HCT116 (cell line): ENCODE data around the gene PDE7B. TPM values are rescaled to one million over a fixed set of nuclear protein-coding genes. Genes with fewer than 3 reads are reported as not detected.

Experiments used
- ATAC-seq: fragments of 200-7000 bp; cut with Tn5 transposase; 2 replicates; pipeline ENCODE4 v1.9.1; 2020; ENCODE audit warnings: mild to moderate bottlenecking, moderate library complexity
- BruUV-seq: library from RNA; stranded (reverse); fragments of 400-500 nt; replicated peaks from 2 replicates; lab custom pipeline; 2021; lab: Mats Ljungman, UMichigan
- CTCF ChIA-PET: fragments of 300-600 bp; sonication (Branson Sonifier 250); formaldehyde crosslinking; loops from one replicate; lab custom pipeline; 2021; ENCODE audit warnings: antibody characterized with exemption; lab: Charles Lee
- POLR2A ChIA-PET: fragments of 300-600, 350-600 bp; sonication (Branson Sonifier 250); formaldehyde crosslinking; loops from one replicate; lab custom pipeline; 2021; ENCODE audit warnings: antibody characterized with exemption; lab: Charles Lee
- RAD21 ChIA-PET, 2 experiments: fragments of 300-600 bp; sonication (Branson Sonifier 250); formaldehyde crosslinking; loops; one replicate each; lab custom pipeline; 2023; ENCODE audit warnings: low total read pairs in 2 of 2; ENCODE audit not compliant: uncharacterized antibody in 2 of 2, unreplicated experiment in 2 of 2, low non-redundant PET in 1 of 2; lab: Charles Lee
- DNase-seq: peaks from one replicate; pipeline ENCODE4 v3.0.0-alpha.2; 2010; ENCODE audit warnings: low read depth, low spot score
- H2AFZ ChIP-seq: fragments of 200-600 bp; shearing (Covaris generic), sonication (generic); 2 replicates; pipeline ENCODE4 v1.6.1; 2017; ENCODE audit warnings: low read depth, mixed run types, mixed read lengths, antibody characterized with exemption, low read length; ENCODE audit not compliant: poor library complexity, severe bottlenecking
- H3K27ac ChIP-seq: 2 replicates; pipeline ENCODE4 v1.5.1; 2012; ENCODE audit warnings: low read depth, low read length
- H3K27me3 ChIP-seq: fragments of 200-600 bp; sonication (generic); 2 replicates; pipeline ENCODE4 v1.6.1; 2016; ENCODE audit warnings: mixed run types, low read length, mixed read lengths; ENCODE audit not compliant: insufficient read depth
- H3K36me3 ChIP-seq, 2 experiments: fragments of 200-500 bp in 1 of 2; fragments of 200-600 bp in 1 of 2; sonication (Bioruptor generic) in 1 of 2; sonication (generic) in 1 of 2; 2 replicates each; pipeline versions ENCODE4 v1.5.1 to v1.6.1; 2014 to 2016; ENCODE audit warnings: low read length in 2 of 2, inconsistent platforms in 1 of 2, mixed read lengths in 1 of 2, mixed run types in 1 of 2; ENCODE audit not compliant: insufficient read depth in 2 of 2, control insufficient read depth in 1 of 2
- H3K4me1 ChIP-seq, 2 experiments: fragments of 200-600 bp in 1 of 2; sonication (generic) in 1 of 2; 2 replicates each; pipeline versions ENCODE4 v1.5.1 to v1.6.1; 2012 to 2017; ENCODE audit warnings: low read length in 2 of 2, inconsistent platforms in 1 of 2, mild to moderate bottlenecking in 1 of 2, mixed read lengths in 1 of 2, mixed run types in 1 of 2, moderate library complexity in 1 of 2; ENCODE audit not compliant: insufficient read depth in 2 of 2, control insufficient read depth in 1 of 2
- H3K4me2 ChIP-seq: fragments of 200-600 bp; sonication (generic); 2 replicates; pipeline ENCODE4 v1.6.1; 2017; ENCODE audit warnings: mixed run types, low read length, mixed read lengths
- H3K4me3 ChIP-seq, 2 experiments: fragments of 200-600 bp in 1 of 2; sonication (generic) in 1 of 2; replicated peaks in 1 of 2; 2 replicates each; pipeline ENCODE4 v1.5.1; 2011 to 2016; ENCODE audit warnings: low read length in 2 of 2, control low read depth in 1 of 2, low read depth in 1 of 2, mild to moderate bottlenecking in 1 of 2, mixed read lengths in 1 of 2, mixed run types in 1 of 2
- H3K79me2 ChIP-seq: fragments of 200-600 bp; sonication (generic); 2 replicates; pipeline ENCODE4 v1.6.1; 2017; ENCODE audit warnings: mild to moderate bottlenecking, mixed run types, low read length, moderate library complexity, mixed read lengths; ENCODE audit not compliant: insufficient read depth
- H3K9ac ChIP-seq: fragments of 200-600 bp; sonication (generic); 2 replicates; pipeline ENCODE4 v1.6.1; 2016; ENCODE audit warnings: low read length, mixed read lengths
- H3K9me2 ChIP-seq: fragments of 200-600 bp; sonication (generic), shearing (Covaris generic); 2 replicates; pipeline ENCODE4 v1.6.1; 2017; ENCODE audit warnings: mixed run types, mild to moderate bottlenecking, moderate library complexity; ENCODE audit not compliant: insufficient read depth
- H3K9me3 ChIP-seq, 2 experiments: fragments of 200-500 bp in 1 of 2; fragments of 200-600 bp in 1 of 2; sonication (Bioruptor generic) in 1 of 2; sonication (generic) in 1 of 2; 2 replicates each; pipeline ENCODE4 v1.6.1; 2014 to 2017; ENCODE audit warnings: low read length in 2 of 2, mixed read lengths in 2 of 2, inconsistent platforms in 1 of 2, low read depth in 1 of 2, mild to moderate bottlenecking in 1 of 2, mixed run types in 1 of 2, moderate library complexity in 1 of 2; ENCODE audit not compliant: control insufficient read depth in 1 of 2, insufficient read depth in 1 of 2
- H4K20me1 ChIP-seq: fragments of 200-600 bp; sonication (generic), shearing (Covaris generic); 2 replicates; pipeline ENCODE4 v1.6.1; 2017; ENCODE audit warnings: mixed run types, mild to moderate bottlenecking, moderate library complexity; ENCODE audit not compliant: insufficient read depth
- ATF3 ChIP-seq: IDR thresholded peaks from 2 replicates; pipeline ENCODE4 v1.6.1; 2012
- CBX3 ChIP-seq: IDR thresholded peaks from 2 replicates; pipeline ENCODE4 v1.6.1; 2012; ENCODE audit warnings: low read depth
- CEBPB ChIP-seq: IDR thresholded peaks from 2 replicates; pipeline ENCODE4 v1.6.1; 2012; ENCODE audit warnings: low read depth
- EGR1 ChIP-seq: IDR thresholded peaks from 2 replicates; pipeline ENCODE4 v1.6.1; 2012; ENCODE audit warnings: low read depth
- ELF1 ChIP-seq: IDR thresholded peaks from 2 replicates; pipeline ENCODE4 v1.6.1; 2012; ENCODE audit warnings: low read depth, borderline replicate concordance
- EZH2 ChIP-seq: fragments of 200-600 bp; sonication (generic); IDR thresholded peaks from 2 replicates; pipeline ENCODE4 v1.6.1; 2017; ENCODE audit warnings: antibody characterized with exemption, mixed run types
- EZH2phosphoT487 ChIP-seq: fragments of 200-600 bp; IDR thresholded peaks from 2 replicates; pipeline ENCODE4 v1.6.1; 2018; ENCODE audit warnings: antibody characterized with exemption, borderline replicate concordance
- FOSL1 ChIP-seq: IDR thresholded peaks from 2 replicates; pipeline ENCODE4 v1.6.1; 2012; ENCODE audit warnings: low read depth
- JUND ChIP-seq: IDR thresholded peaks from 2 replicates; pipeline ENCODE4 v1.6.1; 2012
- POLR2A ChIP-seq: IDR thresholded peaks from 2 replicates; pipeline ENCODE4 v1.7.0; 2011; ENCODE audit warnings: borderline replicate concordance; ENCODE audit not compliant: insufficient read depth, insufficient read length; ENCODE audit errors: extremely low read depth
- RAD21 ChIP-seq: IDR thresholded peaks from 2 replicates; pipeline ENCODE4 v1.6.1; 2012; ENCODE audit warnings: low read depth, mild to moderate bottlenecking
- REST ChIP-seq: IDR thresholded peaks from 2 replicates; pipeline ENCODE4 v1.6.1; 2012; ENCODE audit warnings: low read depth
- SP1 ChIP-seq: IDR thresholded peaks from 2 replicates; pipeline ENCODE4 v1.6.1; 2012; ENCODE audit warnings: low read depth
- TCF7L2 ChIP-seq: IDR thresholded peaks from 2 replicates; pipeline ENCODE4 v1.7.0; 2011; ENCODE audit warnings: borderline replicate concordance, inconsistent platforms; ENCODE audit not compliant: insufficient read depth, insufficient read length; ENCODE audit errors: extremely low read depth
- YY1 ChIP-seq: IDR thresholded peaks from 2 replicates; pipeline ENCODE4 v1.6.1; 2011; ENCODE audit warnings: low read length, low read depth, moderate library complexity, mild to moderate bottlenecking; ENCODE audit not compliant: insufficient replicate concordance; ENCODE audit errors: extremely low read depth
- ZBTB33 ChIP-seq: IDR thresholded peaks from 2 replicates; pipeline ENCODE4 v1.6.1; 2011; ENCODE audit warnings: mild to moderate bottlenecking, low read length, moderate library complexity; ENCODE audit not compliant: insufficient replicate concordance; ENCODE audit errors: extremely low read depth
- ZFX ChIP-seq: fragments of 450-650 bp; IDR thresholded peaks from 2 replicates; pipeline ENCODE4 v1.6.1; 2017
- ZNF274 ChIP-seq: fragments of 200-500 bp; sonication (Bioruptor generic); IDR thresholded peaks from 2 replicates; pipeline ENCODE4 v1.6.1; 2014; ENCODE audit warnings: mild to moderate bottlenecking, low read depth, low read length, inconsistent platforms
- intact Hi-C: fragments of 100-400 bp; cut with micrococcal nuclease; formaldehyde crosslinking; loops from 2 replicates; pipeline ENCODE4 v1.10.0; 2022
- total RNA-seq: library from RNA; stranded (reverse); gene quantifications from one replicate; pipeline ENCODE4 v1.2.1, GENCODE V29; 2021; ENCODE audit not compliant: unreplicated experiment
- TF ChIP-seq, protein P1 (sequence below), 3 experiments: fragments of 200-600 bp in 1 of 3; sonication (generic) in 1 of 3; IDR thresholded peaks in 2 of 3; conservative IDR thresholded peaks in 1 of 3; 2 replicates each; pipeline ENCODE4 v1.5.1; 2012 to 2017; ENCODE audit warnings: low read depth in 2 of 3, low read length in 2 of 3, antibody characterized with exemption in 1 of 3, borderline replicate concordance in 1 of 3, control low read depth in 1 of 3, mild to moderate bottlenecking in 1 of 3, mixed read lengths in 1 of 3, mixed run types in 1 of 3, moderate library complexity in 1 of 3; ENCODE audit not compliant: insufficient read depth in 1 of 3

PDE7B gene
- total RNA-seq, 1 experiment from 2014 or later, result 0.61 TPM

DNA sequence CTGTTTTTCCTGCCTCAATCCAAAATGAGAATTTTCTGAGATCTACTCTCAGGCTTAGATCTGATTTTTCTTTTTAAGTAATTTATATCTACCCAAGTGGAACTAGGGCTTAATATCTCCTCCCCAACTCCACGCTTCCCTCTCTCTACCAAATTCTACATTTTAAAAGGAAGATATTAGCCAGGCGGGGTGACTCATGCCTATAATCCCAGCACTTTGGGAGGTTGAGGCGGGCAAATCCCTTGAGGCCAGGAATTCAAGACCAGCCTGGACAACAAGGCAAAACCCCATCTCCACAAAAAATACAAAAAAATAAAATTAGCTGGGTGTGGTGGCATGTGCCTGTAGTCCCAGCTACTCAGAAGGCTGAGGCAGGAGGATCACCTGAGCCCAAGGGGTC lies 337.6 kb downstream of the PDE7B start:
- H3K9me2 ChIP-seq, result no peaks in the 10 kb centered on the region
- no peaks in the 10 kb centered on the region for H3K36me3 ChIP-seq
- H3K79me2 ChIP-seq, result no peaks in the 10 kb centered on the region
- ChIA-PET RAD21 (no interaction called here), CTCF (interaction anchor here (0.6 kb wide), 1 partner anchor 20 kb away, joined by 3 read pairs; no protein-coding TSS in a partner anchor), POLR2A (no interaction called here)
- no peak overlapping the region for H3K27ac ChIP-seq
- intact Hi-C loops, result no loop called here
- no peak overlapping the region for H2AFZ ChIP-seq
- H3K27me3 ChIP-seq, result no peaks in the 10 kb centered on the region
- no peaks in the 10 kb centered on the region for H3K4me1 ChIP-seq
- no TSS peak for BruUV-seq
- no peaks in the 10 kb centered on the region for H4K20me1 ChIP-seq
- H3K4me2 ChIP-seq, result no peak overlapping the region
- no peak overlapping the region for H3K4me3 ChIP-seq
- no peak for DNase-seq
- no peak for TF ChIP-seq YY1
- no peak for TF ChIP-seq ATF3
- no peak for TF ChIP-seq ZFX
- TF ChIP-seq EZH2phosphoT487, result no peak
- TF ChIP-seq ZBTB33, result no peak
- no peak for TF ChIP-seq REST
- TF ChIP-seq ZNF274, result no peak
- no peak for TF ChIP-seq CBX3
- no peak for TF ChIP-seq EGR1
- no peak for TF ChIP-seq ELF1
- no peak for TF ChIP-seq FOSL1
- TF ChIP-seq SP1, result no peak
- TF ChIP-seq, protein P1, sequence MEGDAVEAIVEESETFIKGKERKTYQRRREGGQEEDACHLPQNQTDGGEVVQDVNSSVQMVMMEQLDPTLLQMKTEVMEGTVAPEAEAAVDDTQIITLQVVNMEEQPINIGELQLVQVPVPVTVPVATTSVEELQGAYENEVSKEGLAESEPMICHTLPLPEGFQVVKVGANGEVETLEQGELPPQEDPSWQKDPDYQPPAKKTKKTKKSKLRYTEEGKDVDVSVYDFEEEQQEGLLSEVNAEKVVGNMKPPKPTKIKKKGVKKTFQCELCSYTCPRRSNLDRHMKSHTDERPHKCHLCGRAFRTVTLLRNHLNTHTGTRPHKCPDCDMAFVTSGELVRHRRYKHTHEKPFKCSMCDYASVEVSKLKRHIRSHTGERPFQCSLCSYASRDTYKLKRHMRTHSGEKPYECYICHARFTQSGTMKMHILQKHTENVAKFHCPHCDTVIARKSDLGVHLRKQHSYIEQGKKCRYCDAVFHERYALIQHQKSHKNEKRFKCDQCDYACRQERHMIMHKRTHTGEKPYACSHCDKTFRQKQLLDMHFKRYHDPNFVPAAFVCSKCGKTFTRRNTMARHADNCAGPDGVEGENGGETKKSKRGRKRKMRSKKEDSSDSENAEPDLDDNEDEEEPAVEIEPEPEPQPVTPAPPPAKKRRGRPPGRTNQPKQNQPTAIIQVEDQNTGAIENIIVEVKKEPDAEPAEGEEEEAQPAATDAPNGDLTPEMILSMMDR (IDR thresholded peaks at IDR 0.05 in 2 of 3, conservative IDR thresholded peaks at IDR 0.05 in 1 of 3; ENCODE audit: borderline replicate concordance in 1 of 3, insufficient read depth in 1 of 3, low read depth in 2 of 3, low read length in 2 of 3), result no peak
- no peak for TF ChIP-seq RAD21
- no peak for TF ChIP-seq TCF7L2
- no peak for TF ChIP-seq JUND
- no peak for TF ChIP-seq EZH2
- no peak for TF ChIP-seq POLR2A
- no peak for TF ChIP-seq CEBPB
- ATAC-seq, result no peak
- H3K9me3 ChIP-seq, result no peaks in the 10 kb centered on the region
- no peak overlapping the region for H3K9ac ChIP-seq
